ENCODE measurements around the gene SPTLC3. TPM values are rescaled to one million over a fixed set of nuclear protein-coding genes. Genes with fewer than 3 reads are reported as not detected.

SPTLC3 gene
- total RNA-seq, 1 donor from 2014 or later: 27.0 TPM

- TF ChIP-seq, protein P1, sequence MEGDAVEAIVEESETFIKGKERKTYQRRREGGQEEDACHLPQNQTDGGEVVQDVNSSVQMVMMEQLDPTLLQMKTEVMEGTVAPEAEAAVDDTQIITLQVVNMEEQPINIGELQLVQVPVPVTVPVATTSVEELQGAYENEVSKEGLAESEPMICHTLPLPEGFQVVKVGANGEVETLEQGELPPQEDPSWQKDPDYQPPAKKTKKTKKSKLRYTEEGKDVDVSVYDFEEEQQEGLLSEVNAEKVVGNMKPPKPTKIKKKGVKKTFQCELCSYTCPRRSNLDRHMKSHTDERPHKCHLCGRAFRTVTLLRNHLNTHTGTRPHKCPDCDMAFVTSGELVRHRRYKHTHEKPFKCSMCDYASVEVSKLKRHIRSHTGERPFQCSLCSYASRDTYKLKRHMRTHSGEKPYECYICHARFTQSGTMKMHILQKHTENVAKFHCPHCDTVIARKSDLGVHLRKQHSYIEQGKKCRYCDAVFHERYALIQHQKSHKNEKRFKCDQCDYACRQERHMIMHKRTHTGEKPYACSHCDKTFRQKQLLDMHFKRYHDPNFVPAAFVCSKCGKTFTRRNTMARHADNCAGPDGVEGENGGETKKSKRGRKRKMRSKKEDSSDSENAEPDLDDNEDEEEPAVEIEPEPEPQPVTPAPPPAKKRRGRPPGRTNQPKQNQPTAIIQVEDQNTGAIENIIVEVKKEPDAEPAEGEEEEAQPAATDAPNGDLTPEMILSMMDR (IDR thresholded peaks at IDR 0.05; ENCODE audit: unreplicated experiment): no peak
- Mint-ChIP-seq H3K9me3 (no peaks in the 10 kb centered on the region), H3K36me3 (peaks cover 5% of the 10 kb centered on the region), H3K4me3 (no peak overlapping the region), H3K27me3 (ENCODE audit: low read depth) (no peaks in the 10 kb centered on the region), H3K27ac (no peak overlapping the region), H3K4me1 (peaks cover 4% of the 10 kb centered on the region)
- no peak for DNase-seq (ENCODE audit: low spot score in 2 of 2, unreplicated experiment in 2 of 2)
Measured at GRCh38 chr20:13117200-13117599, 108.4 kb downstream of the SPTLC3 start.

- no peaks in the 10 kb centered on the region for H3K9me3 Mint-ChIP-seq
- no peaks in the 10 kb centered on the region for H3K27me3 Mint-ChIP-seq (ENCODE audit: low read depth)
- TF ChIP-seq, protein P1 (IDR thresholded peaks at IDR 0.05; ENCODE audit: unreplicated experiment): no peak
- peaks cover 4% of the 10 kb centered on the region for H3K4me1 Mint-ChIP-seq
- peaks cover 4% of the 10 kb centered on the region for H3K36me3 Mint-ChIP-seq
- no peak overlapping the region for H3K27ac Mint-ChIP-seq
- H3K4me3 Mint-ChIP-seq: no peak overlapping the region
- DNase-seq (ENCODE audit: low spot score in 2 of 2, unreplicated experiment in 2 of 2): no peak
Measured at GRCh38 chr20:13118676-13119075, 109.9 kb downstream of the SPTLC3 start.

- H3K4me3 Mint-ChIP-seq: no peak overlapping the region
- H3K27me3 Mint-ChIP-seq (ENCODE audit: low read depth): no peaks in the 10 kb centered on the region
- peaks cover 4% of the 10 kb centered on the region for H3K36me3 Mint-ChIP-seq
- H3K4me1 Mint-ChIP-seq: peaks cover 4% of the 10 kb centered on the region
- TF ChIP-seq, protein P1 (IDR thresholded peaks at IDR 0.05; ENCODE audit: unreplicated experiment): peak; percentile 82
- DNase-seq (ENCODE audit: low spot score in 2 of 2, unreplicated experiment in 2 of 2): peak in 1 of 2 experiments; percentile 44
- H3K27ac Mint-ChIP-seq: no peak overlapping the region
- no peaks in the 10 kb centered on the region for H3K9me3 Mint-ChIP-seq
Measured at GRCh38 chr20:13119583-13119982, 110.8 kb downstream of the SPTLC3 start.

GRCh38 chr20:13120471-13120870 lies 111.7 kb downstream of the SPTLC3 start:
- Mint-ChIP-seq H3K4me1 (peaks cover 4% of the 10 kb centered on the region), H3K9me3 (no peaks in the 10 kb centered on the region), H3K4me3 (no peak overlapping the region), H3K27me3 (ENCODE audit: low read depth) (no peaks in the 10 kb centered on the region), H3K27ac (no peak overlapping the region), H3K36me3 (peaks cover 4% of the 10 kb centered on the region)
- TF ChIP-seq, protein P1 (IDR thresholded peaks at IDR 0.05; ENCODE audit: unreplicated experiment): no peak
- DNase-seq (ENCODE audit: low spot score in 2 of 2, unreplicated experiment in 2 of 2): no peak

GRCh38 chr20:13121840-13122515 lies 113.2 kb downstream of the SPTLC3 start:
- no peaks in the 10 kb centered on the region for H3K27me3 Mint-ChIP-seq (ENCODE audit: low read depth)
- no peak for DNase-seq (ENCODE audit: low spot score in 2 of 2, unreplicated experiment in 2 of 2)
- peaks cover 15% of the 10 kb centered on the region for H3K36me3 Mint-ChIP-seq
- no peaks in the 10 kb centered on the region for H3K9me3 Mint-ChIP-seq
- no peak overlapping the region for H3K27ac Mint-ChIP-seq
- H3K4me1 Mint-ChIP-seq: peaks cover 4% of the 10 kb centered on the region
- TF ChIP-seq, protein P1 (IDR thresholded peaks at IDR 0.05; ENCODE audit: unreplicated experiment): no peak
- no peak overlapping the region for H3K4me3 Mint-ChIP-seq
